ENCODE measurements around the gene CTBS. TPM values are rescaled to one million over a fixed set of nuclear protein-coding genes. Genes with fewer than 3 reads are reported as not detected.

The CTBS gene
- total RNA-seq, 4 donors from 2014 or later, result 15.1 to 16.9 (median 15.5) TPM

DNA sequence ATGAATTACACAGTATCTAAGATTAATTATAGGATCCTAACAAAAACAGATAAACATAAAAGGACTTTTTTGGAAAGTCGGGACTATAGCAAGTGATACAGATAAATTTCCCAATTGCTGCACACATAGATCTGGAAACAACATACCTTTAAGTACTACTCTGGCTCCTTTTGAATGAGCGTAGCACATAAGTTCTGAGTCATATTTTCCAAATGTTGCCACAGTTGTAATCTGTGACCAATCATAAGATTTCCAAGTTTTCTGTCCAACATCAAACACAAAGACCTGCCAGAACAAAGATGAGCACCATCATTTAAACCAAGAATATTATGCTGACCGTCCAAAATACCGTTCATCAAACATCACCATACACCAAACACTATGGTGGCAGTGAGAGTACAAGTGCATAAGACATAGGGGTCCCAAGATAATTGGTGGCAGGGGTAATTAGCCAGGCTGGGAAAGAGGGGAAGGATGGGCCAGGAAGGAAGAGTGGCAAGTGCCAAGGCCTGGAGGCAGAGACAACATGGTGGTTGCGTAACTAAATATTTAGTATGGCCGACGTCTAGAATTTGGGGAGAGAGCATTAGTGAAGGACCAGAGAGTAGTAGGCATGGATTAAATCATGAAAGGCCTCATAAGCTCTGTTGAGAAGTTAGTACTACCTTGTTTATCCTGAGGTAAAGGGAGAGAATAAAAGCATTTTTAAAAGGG lies 3.6 kb downstream of the CTBS start:
- WGBS, 2 donors, result 78 to 87% methylated on average over 7 of the region's 7 CpGs

DNA sequence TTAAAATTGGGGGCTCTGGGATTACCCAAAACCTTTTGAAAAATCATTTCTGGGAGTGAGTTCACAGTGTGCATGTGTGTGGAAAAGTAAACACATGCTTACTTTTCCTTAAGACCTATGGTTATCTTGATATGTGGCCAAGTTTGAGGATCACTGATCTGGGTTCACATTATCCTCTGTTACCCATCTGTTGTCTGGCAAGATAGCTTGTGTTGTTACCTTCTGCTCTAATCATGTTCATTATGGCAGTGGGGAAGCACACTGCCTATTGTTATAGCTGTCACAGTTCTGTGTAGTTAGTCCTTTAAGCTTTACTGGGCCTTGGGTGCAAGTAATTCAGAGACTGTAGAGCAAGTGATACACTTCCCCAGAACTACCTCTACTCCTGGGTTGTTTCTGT lies 5.0 kb downstream of the CTBS start:
- no peak for TF ChIP-seq POLR2A (IDR thresholded peaks at IDR 0.05)
- no peak overlapping the region for H3K4me3 ChIP-seq (ENCODE audit: low read depth, poor library complexity, severe bottlenecking)
- DNase-seq (ENCODE audit: low spot score in 2 of 2), result no peak

More for the DNA sequence above, 3.6 kb downstream of the CTBS start:
- H3K4me3 ChIP-seq (ENCODE audit: low read depth, poor library complexity, severe bottlenecking), result no peak overlapping the region
- no peak for TF ChIP-seq POLR2A (IDR thresholded peaks at IDR 0.05)
- TF ChIP-seq, protein P1, sequence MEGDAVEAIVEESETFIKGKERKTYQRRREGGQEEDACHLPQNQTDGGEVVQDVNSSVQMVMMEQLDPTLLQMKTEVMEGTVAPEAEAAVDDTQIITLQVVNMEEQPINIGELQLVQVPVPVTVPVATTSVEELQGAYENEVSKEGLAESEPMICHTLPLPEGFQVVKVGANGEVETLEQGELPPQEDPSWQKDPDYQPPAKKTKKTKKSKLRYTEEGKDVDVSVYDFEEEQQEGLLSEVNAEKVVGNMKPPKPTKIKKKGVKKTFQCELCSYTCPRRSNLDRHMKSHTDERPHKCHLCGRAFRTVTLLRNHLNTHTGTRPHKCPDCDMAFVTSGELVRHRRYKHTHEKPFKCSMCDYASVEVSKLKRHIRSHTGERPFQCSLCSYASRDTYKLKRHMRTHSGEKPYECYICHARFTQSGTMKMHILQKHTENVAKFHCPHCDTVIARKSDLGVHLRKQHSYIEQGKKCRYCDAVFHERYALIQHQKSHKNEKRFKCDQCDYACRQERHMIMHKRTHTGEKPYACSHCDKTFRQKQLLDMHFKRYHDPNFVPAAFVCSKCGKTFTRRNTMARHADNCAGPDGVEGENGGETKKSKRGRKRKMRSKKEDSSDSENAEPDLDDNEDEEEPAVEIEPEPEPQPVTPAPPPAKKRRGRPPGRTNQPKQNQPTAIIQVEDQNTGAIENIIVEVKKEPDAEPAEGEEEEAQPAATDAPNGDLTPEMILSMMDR (IDR thresholded peaks at IDR 0.05), result no peak
- intact Hi-C loops (cut with DNase I; ENCODE audit: low total_unique reads), result loop anchor here (5.0 kb wide), 1 partner anchor 782 kb away; no protein-coding TSS in a partner anchor
- no peak for DNase-seq (ENCODE audit: low spot score in 2 of 2)

DNA sequence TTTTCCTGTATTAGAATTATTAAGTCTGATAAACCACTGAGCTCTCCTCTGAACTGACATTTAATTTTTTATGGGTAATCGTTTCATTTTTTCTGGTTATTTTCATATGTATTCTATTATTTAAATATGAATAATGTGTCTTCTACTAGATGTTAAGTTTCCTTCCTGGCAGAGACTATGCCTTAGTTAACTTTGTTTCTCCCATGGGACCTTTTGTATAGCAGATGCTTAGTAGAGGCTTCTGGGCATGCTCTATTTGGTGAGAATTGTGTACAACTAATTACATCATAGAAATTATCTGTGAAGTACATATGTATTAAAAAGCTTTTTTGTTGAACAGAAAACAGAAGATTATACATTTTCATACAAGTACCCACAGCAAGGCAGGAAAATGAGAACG lies 23.4 kb downstream of the CTBS start:
- TF ChIP-seq, protein P1 (IDR thresholded peaks at IDR 0.05), result no peak
- TF ChIP-seq POLR2A (IDR thresholded peaks at IDR 0.05), result no peak
- no peak for DNase-seq (ENCODE audit: low spot score in 2 of 2)
- intact Hi-C loops (cut with DNase I; ENCODE audit: low total_unique reads), result no loop called here
- H3K4me3 ChIP-seq (ENCODE audit: low read depth, poor library complexity, severe bottlenecking), result no peak overlapping the region
- WGBS, 2 donors, result 64 to 65% methylated on average over 2 of the region's 2 CpGs

More for the DNA sequence above, 5.0 kb downstream of the CTBS start:
- intact Hi-C loops (cut with DNase I; ENCODE audit: low total_unique reads), result no loop called here

- no peak for DNase-seq (ENCODE audit: low spot score in 2 of 2)
- TF ChIP-seq, protein P1 (IDR thresholded peaks at IDR 0.05), result no peak
- no peak for TF ChIP-seq POLR2A (IDR thresholded peaks at IDR 0.05)
- WGBS, 2 donors, result 92 to 94% methylated on average over 4 of the region's 4 CpGs
- H3K4me3 ChIP-seq (ENCODE audit: low read depth, poor library complexity, severe bottlenecking), result no peak overlapping the region
- intact Hi-C loops (cut with DNase I; ENCODE audit: low total_unique reads), result no loop called here
Observed at GRCh38 chr1:84541679-84542078, 32.6 kb downstream of the CTBS start.

GRCh38 chr1:84540759-84541158 lies 33.5 kb downstream of the CTBS start:
- intact Hi-C loops (cut with DNase I; ENCODE audit: low total_unique reads), result no loop called here
- no peak for DNase-seq (ENCODE audit: low spot score in 2 of 2)
- 25 to 26% methylated on average over 1 of the region's 1 CpG for WGBS, 2 donors
- no peak overlapping the region for H3K4me3 ChIP-seq (ENCODE audit: low read depth, poor library complexity, severe bottlenecking)
- no peak for TF ChIP-seq POLR2A (IDR thresholded peaks at IDR 0.05)
- TF ChIP-seq, protein P1 (IDR thresholded peaks at IDR 0.05), result no peak

DNA sequence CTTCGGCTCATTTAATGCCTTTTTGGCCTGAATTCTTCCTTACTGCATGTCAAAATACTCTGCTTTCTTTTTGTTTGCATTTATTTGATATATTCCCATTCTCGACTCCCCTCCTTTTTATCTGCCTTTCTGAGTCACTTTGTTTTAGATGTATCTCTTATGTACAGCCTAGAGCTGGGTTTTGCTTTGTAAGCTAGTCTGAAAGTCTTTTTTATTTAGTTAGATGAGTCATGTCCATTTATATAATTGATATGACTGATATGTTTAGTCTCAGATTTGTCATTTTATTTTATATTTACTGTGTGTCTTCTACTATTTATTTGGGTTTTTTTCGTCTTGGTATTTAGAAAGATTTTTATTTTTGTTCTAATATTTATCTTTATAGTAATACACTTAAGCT lies 34.3 kb downstream of the CTBS start:
- no peak overlapping the region for H3K4me3 ChIP-seq (ENCODE audit: low read depth, poor library complexity, severe bottlenecking)
- intact Hi-C loops (cut with DNase I; ENCODE audit: low total_unique reads), result no loop called here
- no peak for DNase-seq (ENCODE audit: low spot score in 2 of 2)
- WGBS, 2 donors, result 78 to 90% methylated on average over 3 of the region's 3 CpGs
- no peak for TF ChIP-seq POLR2A (IDR thresholded peaks at IDR 0.05)
- TF ChIP-seq, protein P1 (IDR thresholded peaks at IDR 0.05), result no peak
